Activated CD8-positive, alpha-beta T cell treated with anti-CD3 and anti-CD28 coated beads for 36 hours (primary cell): ENCODE measurements around the gene UPF1. TPM values are rescaled to one million over a fixed set of nuclear protein-coding genes. Genes with fewer than 3 reads are reported as not detected.

ENCODE experiments used
- ATAC-seq: fragments of 200-7000 bp; cut with Tn5 transposase; one replicate; pipeline ENCODE4 v1.10.0; 2021; ENCODE audit warnings: mild to moderate bottlenecking, moderate library complexity
- CTCF ChIA-PET: fragments of 350-600 bp; sonication (Branson Sonifier 250); formaldehyde crosslinking; loops from one replicate; lab custom pipeline; 2021; ENCODE audit warnings: antibody characterized with exemption; lab: Charles Lee
- POLR2A ChIA-PET: fragments of 350-600 bp; sonication (Branson Sonifier 250); formaldehyde crosslinking; loops from one replicate; lab custom pipeline; 2021; ENCODE audit warnings: antibody characterized with exemption; lab: Charles Lee
- DNase-seq: peaks from one replicate; pipeline ENCODE4 v3.0.0-alpha.2; 2020
- H3K27ac Mint-ChIP-seq: one replicate; pipeline ENCODE4 v1.8.0; 2021; ENCODE audit warnings: mild to moderate bottlenecking, mixed read lengths
- H3K27me3 Mint-ChIP-seq: one replicate; pipeline ENCODE4 v1.8.0; 2021; ENCODE audit warnings: mixed read lengths
- H3K36me3 Mint-ChIP-seq: one replicate; pipeline ENCODE4 v1.8.0; 2021; ENCODE audit warnings: low read depth, mixed read lengths
- H3K4me1 Mint-ChIP-seq: one replicate; pipeline ENCODE4 v1.8.0; 2021; ENCODE audit warnings: low read depth, mixed read lengths
- H3K4me3 Mint-ChIP-seq: one replicate; pipeline ENCODE4 v1.8.0; 2021; ENCODE audit warnings: mild to moderate bottlenecking, moderate library complexity, mixed read lengths
- H3K9me3 Mint-ChIP-seq: one replicate; pipeline ENCODE4 v1.8.0; 2021; ENCODE audit warnings: mixed read lengths
- CTCF ChIP-seq: fragments of 200-600 bp; IDR thresholded peaks from one replicate; pipeline ENCODE4 v1.8.0; 2022; ENCODE audit warnings: antibody characterized with exemption, mild to moderate bottlenecking
- intact Hi-C: fragments of 100-400 bp; cut with micrococcal nuclease; formaldehyde crosslinking; loops from one replicate; pipeline ENCODE4 v1.10.0; 2022
- total RNA-seq, 2 experiments: library from RNA; stranded (reverse); gene quantifications; one replicate each; pipeline ENCODE4 v1.2.3, GENCODE V29; 2021

Gene UPF1
- total RNA-seq, 2 experiments from 2014 or later = 75.9 to 87.6 TPM

- DNase-seq = no peak
- no peak for TF ChIP-seq CTCF
- no peak overlapping the region for H3K27ac Mint-ChIP-seq
- no peaks in the 10 kb centered on the region for H3K27me3 Mint-ChIP-seq
- no peak overlapping the region for H3K4me3 Mint-ChIP-seq
- ATAC-seq = no peak
- intact Hi-C loops = no loop called here
- no peaks in the 10 kb centered on the region for H3K9me3 Mint-ChIP-seq
- H3K36me3 Mint-ChIP-seq = no peaks in the 10 kb centered on the region
- CTCF ChIA-PET = interaction anchor here (1.2 kb wide), 1 partner anchor 18 kb away, joined by 3 read pairs; no protein-coding TSS in a partner anchor
- POLR2A ChIA-PET = interaction anchor here (0.7 kb wide), 1 partner anchor 101 kb away, joined by 3 read pairs; no protein-coding TSS in a partner anchor
- H3K4me1 Mint-ChIP-seq = no peaks in the 10 kb centered on the region
Measured at GRCh38 chr19:18883526-18884304, 52.0 kb downstream of the UPF1 start.

GRCh38 chr19:18886972-18887371 is 55.2 kb downstream of the UPF1 start:
- Mint-ChIP-seq H3K27ac (no peak overlapping the region), H3K27me3 (no peaks in the 10 kb centered on the region), H3K36me3 (no peaks in the 10 kb centered on the region), H3K4me1 (no peaks in the 10 kb centered on the region), H3K9me3 (no peaks in the 10 kb centered on the region), H3K4me3 (no peak overlapping the region)
- TF ChIP-seq CTCF = no peak
- DNase-seq = no peak
- ATAC-seq = no peak
- CTCF ChIA-PET = no interaction called here
- POLR2A ChIA-PET = no interaction called here
- intact Hi-C loops = no loop called here

- Mint-ChIP-seq H3K27ac (no peak overlapping the region), H3K4me1 (no peaks in the 10 kb centered on the region), H3K27me3 (peaks cover 14% of the 10 kb centered on the region), H3K36me3 (no peaks in the 10 kb centered on the region), H3K9me3 (no peaks in the 10 kb centered on the region), H3K4me3 (no peak overlapping the region)
- intact Hi-C loops = no loop called here
- no peak for TF ChIP-seq CTCF
- DNase-seq = no peak
- POLR2A ChIA-PET = interaction anchor here (0.6 kb wide), 1 partner anchor 112 kb away, joined by 3 read pairs; no protein-coding TSS in a partner anchor
- ATAC-seq = no peak
- CTCF ChIA-PET = no interaction called here
Measured at GRCh38 chr19:18889949-18890745, 58.4 kb downstream of the UPF1 start.

GRCh38 chr19:18893587-18894253 is 62.0 kb downstream of the UPF1 start:
- H3K27me3 Mint-ChIP-seq = peaks cover 28% of the 10 kb centered on the region
- TF ChIP-seq CTCF = no peak
- no peak overlapping the region for H3K27ac Mint-ChIP-seq
- CTCF ChIA-PET = no interaction called here
- intact Hi-C loops = no loop called here
- no peaks in the 10 kb centered on the region for H3K36me3 Mint-ChIP-seq
- H3K4me1 Mint-ChIP-seq = peaks cover 2% of the 10 kb centered on the region
- POLR2A ChIA-PET = interaction anchor here (1.3 kb wide), 1 partner anchor 25 kb away, joined by 4 read pairs; the partner anchor contains the start of genes COPE and DDX49
- no peak for ATAC-seq
- no peak for DNase-seq
- H3K4me3 Mint-ChIP-seq = no peak overlapping the region
- H3K9me3 Mint-ChIP-seq = no peaks in the 10 kb centered on the region
